HG02642 (cell line): ENCODE measurements around the gene CCDC112.
"Not testable (repeated sequence)": the region's sequence is repeated elsewhere in the genome, so short reads cannot be mapped to it uniquely, and the experiment has no call there.

Source experiments
- ATAC-seq: cut with Tn5 transposase; IDR thresholded peaks from one replicate; pipeline ENCODE4 v1.9.1; 2021; ENCODE audit warnings: mild to moderate bottlenecking; ENCODE audit not compliant: unreplicated experiment, poor library complexity

CCDC112 gene

DNA sequence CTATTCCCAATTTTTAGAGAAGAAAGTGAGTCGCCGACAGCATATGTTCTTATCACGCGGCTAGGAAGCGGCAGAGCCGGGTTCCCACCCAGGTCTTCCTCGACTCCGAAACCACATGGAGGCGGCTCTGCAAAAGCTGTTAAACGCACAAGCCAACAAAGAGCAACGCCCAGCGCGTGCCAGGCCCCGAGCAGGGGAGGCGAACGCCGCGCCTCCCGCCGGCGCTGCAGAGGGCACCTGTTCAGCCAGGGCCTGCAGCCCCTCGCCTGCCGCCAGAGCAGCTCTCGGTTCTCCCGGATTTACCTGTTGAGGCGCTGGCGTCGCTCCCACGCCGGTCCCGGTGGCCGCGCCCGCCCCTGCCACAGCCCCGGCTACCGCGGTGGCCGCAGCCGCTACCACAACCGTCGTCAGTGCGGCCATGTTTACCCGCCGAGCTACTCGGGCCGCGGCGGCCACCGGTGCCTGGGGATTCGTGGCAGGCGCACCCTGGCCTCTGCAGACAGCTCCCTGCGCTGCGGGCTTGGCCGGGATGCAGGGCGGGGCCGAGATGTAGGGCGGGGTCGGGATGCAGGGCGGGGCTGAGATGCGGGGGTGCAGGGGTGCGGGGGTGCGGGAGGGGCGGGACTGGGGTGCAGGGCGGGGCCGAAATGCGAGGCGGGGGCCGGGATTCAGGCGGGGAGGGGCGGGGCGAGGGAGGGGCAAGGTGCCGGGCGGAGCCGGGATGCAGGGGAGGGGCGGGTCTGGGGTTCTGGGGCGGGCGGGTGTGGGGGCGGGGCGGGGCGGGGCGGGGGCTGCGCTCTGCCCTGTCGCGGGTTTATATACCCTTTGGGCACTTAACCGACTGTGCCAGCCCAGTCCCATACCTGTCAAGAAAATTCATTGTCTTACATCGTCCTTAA, at the start of gene CCDC112:
Gene CCDC112 (minus strand): TSS at position 531 of the 899 bp plus-strand sequence. CDS start 111 bp downstream, at position 420.
- peak; percentile 87 for ATAC-seq

- ATAC-seq, result no peak
These were observed 48.9 kb upstream of the CCDC112 start for GRCh38 chr5:115345344-115345743.

- ATAC-seq, result no peak
These were observed 47.4 kb upstream of the CCDC112 start for GRCh38 chr5:115343855-115344254.

DNA sequence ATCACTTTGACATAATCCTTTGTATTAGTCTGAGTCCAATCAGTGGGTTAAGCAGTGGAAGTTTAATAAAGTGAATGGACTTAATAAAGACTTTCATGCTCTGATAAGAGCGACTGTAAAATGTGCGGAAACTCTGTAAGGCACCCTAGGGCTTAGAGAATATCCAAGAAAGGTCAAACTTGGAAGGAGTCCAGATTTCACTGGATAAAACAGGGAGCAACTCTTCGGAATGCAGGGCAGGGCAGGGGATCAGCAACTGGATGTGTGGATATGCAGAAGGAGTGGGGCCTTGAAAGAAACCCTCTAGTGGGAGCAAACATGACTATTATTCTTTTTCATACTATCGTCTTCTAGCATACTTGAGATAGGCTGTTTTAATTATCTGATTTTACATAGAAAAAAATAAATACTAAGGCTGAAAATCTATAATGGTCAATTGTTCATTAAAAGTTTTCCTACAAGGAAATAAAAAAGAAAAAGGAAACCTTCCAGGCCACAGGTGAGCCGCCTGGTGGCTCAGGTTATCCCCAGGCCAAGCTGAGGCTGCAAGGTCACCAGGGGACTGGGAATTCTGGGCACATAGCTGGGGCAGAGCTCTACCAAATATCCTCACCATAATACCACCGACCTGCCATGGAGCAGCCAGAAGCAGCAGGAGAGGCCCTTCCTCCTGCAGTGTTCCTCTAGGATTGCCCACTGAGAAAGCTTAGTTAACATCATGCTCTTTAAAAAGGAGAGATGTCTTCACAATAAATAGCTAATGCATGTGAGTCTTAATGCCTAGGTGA, 46.3 kb upstream of the CCDC112 start:
- no peak for ATAC-seq

GRCh38 chr5:115341745-115342144, 45.3 kb upstream of the CCDC112 start:
- no peak for ATAC-seq

- no peak for ATAC-seq
These were observed 42.4 kb upstream of the CCDC112 start for GRCh38 chr5:115338851-115339250.

GRCh38 chr5:115337882-115338281, 41.4 kb upstream of the CCDC112 start:
- ATAC-seq, result no peak

DNA sequence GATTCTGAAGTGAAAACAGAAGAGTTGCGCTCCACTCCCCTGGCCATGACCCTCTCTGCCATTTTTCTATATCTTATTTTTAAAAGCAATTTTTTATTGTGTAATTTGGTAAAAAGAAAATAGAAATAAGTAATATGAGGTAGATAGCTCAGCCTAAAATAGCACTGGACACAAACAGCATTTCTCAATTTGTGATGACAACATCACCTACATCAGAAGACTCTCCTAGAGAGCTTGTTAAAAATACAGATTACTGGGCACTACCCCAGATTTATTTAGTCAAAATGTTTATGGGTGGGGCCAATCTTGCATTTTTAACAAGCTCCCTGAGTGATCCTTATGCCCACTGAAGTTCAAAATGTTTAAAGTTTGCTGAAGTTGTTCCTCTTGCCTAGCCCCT, 40.5 kb upstream of the CCDC112 start:
- ATAC-seq, result no peak

DNA sequence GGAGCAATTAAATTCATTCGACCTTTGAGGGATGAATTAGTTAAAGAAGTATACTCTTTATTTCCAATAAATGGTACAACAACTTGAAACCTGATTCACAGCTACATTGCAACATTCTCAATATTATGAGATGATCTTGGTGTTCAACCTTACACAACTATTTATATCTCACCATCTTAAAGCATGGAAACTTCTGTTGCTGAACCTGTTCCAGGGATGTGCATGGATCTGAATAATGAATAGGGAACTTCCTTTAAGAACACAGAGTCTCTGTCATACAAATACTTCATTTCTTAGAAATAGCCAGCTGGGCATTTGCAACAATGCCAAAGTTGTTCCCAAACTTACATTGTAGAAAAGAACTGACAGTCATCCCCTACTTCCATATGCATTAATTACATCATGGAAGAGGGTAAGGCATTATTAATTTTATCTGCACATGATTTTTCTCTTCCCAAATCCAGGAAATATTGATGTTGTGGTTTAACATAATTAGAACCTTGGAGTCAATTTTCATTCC, 39.8 kb upstream of the CCDC112 start:
- ATAC-seq, result no peak

DNA sequence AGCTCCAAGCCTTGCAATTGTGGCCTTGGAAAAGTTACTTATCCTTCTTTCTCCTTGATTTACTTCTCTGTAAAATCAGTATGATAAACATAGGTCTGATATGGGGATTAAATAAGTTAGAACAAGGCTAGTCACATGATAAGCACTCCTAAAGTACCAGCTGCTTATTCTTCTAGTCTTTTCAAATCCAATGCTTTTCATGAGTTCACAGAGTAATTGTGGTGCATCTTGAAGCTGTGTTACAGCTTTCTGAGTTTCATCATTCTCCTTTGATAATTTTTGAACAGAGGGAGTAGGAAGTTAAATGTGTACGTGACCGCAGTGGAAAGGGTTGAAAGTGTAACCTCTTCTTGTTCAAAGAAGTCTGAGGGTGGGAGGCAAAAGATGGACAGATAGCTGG, 38.8 kb upstream of the CCDC112 start:
- ATAC-seq, result no peak

- no peak for ATAC-seq
These were observed 36.7 kb upstream of the CCDC112 start for GRCh38 chr5:115333164-115333563.

GRCh38 chr5:115330830-115331229, 34.4 kb upstream of the CCDC112 start:
- no peak for ATAC-seq

DNA sequence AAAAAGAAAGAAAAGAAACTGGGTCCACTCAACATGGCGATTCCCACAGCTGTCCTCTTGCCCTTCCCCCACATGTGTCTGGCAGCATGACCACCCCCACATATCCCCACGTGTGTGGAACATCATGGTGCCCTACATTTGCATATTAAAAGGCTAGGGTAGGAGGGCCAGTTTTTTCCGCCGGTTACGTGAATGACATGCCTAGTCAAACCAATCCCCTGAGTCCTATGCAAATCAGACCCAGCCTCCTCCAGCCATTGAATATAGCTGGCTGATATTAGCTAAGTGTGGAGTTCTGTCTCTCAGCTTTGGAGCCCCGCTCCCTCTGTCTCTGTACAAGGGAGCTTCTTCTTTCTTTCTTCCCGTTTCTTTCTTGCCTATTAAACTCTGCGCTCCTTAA, 33.0 kb upstream of the CCDC112 start:
- no peak for ATAC-seq

DNA sequence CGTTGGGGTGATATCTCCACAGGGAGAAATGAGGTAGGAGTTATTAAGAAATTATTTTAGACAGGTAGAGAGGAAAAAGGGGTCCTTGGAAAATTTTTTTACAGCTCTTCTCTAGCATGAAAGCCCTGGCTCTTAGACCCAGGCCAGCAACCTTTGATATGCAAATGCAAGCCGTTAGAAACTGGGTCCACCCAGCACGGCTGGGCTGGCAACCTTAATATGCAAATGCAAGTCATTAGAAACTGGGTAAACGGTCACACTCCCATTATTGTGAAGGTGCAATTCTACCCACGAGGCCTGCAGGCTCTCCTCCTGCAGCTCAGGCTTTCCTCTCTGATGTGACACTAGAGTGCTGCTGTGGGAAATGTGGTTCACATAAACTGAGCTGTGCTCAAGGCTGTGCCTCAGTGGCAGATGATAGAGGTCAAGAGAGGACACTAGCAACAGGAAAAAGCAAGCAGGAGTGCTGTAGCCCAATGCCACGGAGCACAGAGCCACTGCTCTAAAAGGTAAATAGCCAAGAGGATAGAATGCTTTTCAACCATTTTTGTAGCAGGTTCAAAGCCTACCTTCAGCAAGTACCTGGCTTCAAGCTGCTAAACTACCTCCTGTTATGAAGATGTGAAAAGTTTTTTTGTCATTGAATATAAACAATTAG, 32.3 kb upstream of the CCDC112 start:
- not testable (repeated sequence) for ATAC-seq

DNA sequence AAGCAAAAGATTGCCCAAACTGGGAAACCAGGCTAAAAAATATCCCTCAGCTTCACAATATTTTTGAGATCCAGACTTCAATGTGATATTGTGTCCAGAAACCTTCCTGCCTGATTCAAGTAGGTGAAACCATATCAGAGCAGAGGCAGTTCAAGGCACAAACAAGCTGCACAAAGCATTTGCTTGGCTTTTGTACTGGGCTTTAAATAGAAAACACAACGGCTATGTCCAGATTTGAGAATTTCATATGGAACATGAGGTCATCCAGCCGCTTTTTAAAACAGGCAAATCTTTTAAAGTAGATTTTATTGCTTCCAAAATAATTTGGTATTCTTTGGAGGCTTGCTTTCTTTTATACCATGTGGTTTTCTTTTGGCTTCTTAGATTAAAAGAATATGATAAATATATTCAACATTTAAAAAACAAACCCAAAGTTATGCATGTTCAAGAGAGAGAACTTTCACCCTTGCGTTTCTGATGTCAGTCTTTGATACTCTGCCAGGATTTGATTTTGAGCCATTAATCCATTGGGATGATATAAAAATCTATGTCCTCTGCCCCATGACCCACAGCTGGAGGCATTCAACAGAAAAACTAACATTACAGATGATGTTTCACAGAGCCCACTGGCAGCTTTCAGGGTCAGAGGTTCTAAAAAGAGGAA, 29.0 kb upstream of the CCDC112 start:
- no peak for ATAC-seq

GRCh38 chr5:115324021-115324420, 27.6 kb upstream of the CCDC112 start:
- no peak for ATAC-seq

DNA sequence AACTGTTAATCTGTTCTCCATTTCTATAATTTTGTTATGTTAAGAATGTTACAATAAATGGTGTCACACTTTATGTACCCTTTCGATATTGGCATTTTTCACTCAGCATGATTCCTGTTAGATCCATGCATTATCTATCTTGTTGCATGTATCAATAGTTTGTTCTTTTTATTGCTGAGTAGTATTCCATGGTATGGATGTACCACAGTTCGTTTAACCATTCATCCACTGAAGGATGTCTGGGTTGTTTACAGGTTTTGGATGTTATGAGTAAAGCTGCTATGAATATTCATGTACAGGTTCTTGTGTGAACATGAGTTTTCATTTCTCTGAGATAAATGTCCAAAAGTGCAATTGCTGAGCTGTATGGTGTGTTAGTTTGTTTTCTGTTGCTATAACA, 26.3 kb upstream of the CCDC112 start:
- ATAC-seq, result no peak

- ATAC-seq, result no peak
These were observed 24.9 kb upstream of the CCDC112 start for GRCh38 chr5:115321309-115321708.

GRCh38 chr5:115320515-115320914, 24.1 kb upstream of the CCDC112 start:
- ATAC-seq, result no peak

DNA sequence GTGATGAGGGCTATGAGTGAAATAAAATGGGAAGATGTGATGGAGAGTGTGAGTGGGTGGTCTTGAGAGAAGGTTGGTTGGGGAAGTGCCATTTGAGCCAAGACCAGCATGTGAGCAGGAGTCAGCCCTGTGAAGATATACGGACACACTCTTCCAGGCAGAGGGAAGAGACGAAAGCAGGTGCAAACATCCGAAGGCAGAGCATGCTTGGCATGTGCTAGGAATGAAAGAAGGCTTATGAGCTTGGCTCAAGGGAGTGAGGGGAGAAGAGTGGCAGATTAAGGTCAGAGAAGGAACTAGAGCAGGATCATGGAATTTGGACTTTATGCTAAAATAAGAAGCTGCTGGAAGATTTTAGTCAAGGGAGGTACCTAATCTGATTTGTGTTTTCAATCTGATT, 23.6 kb upstream of the CCDC112 start:
- no peak for ATAC-seq
